Gastrocnemius medialis (tissue), 4 donors: ENCODE measurements around the gene ZNF763. TPM values are rescaled to one million over a fixed set of nuclear protein-coding genes. Genes with fewer than 3 reads are reported as not detected.

ENCODE experiments used
- ATAC-seq, 2 donors: fragments of 150-250 bp; one replicate each; pipeline ENCODE4 v1.9.1; 2016
- DNase-seq, 2 donors: peaks; one replicate each; pipeline ENCODE4 v3.0.0-alpha.2; 2019
- H3K27ac ChIP-seq, 4 donors: fragments of 200-600 bp; sonication (generic); 1 replicate in 1 of 4; 2 replicates in 3 of 4; pipeline ENCODE4 v1.5.1; 2016 to 2018; ENCODE audit warnings: mild to moderate bottlenecking in 2 of 4, moderate library complexity in 1 of 4
- H3K27me3 ChIP-seq, 3 donors: fragments of 200-600 bp; sonication (generic) in 2 of 3; 1 replicate in 1 of 3; 2 replicates in 2 of 3; pipeline versions ENCODE4 v1.5.1 to v1.6.0; 2016 to 2019; ENCODE audit warnings: mild to moderate bottlenecking in 1 of 3, moderate library complexity in 1 of 3
- H3K36me3 ChIP-seq, 2 donors: fragments of 200-600 bp; sonication (generic) in 1 of 2; one replicate each; pipeline ENCODE4 v1.5.1; 2017 to 2018
- H3K4me1 ChIP-seq, 2 donors: fragments of 200-600 bp; sonication (generic) in 1 of 2; one replicate each; pipeline ENCODE4 v1.5.1; 2016 to 2017; ENCODE audit warnings: mild to moderate bottlenecking in 2 of 2
- H3K4me3 ChIP-seq, 4 donors: fragments of 200-600 bp; sonication (generic) in 3 of 4; 1 replicate in 1 of 4; 2 replicates in 3 of 4; pipeline ENCODE4 v1.5.1; 2016 to 2019; ENCODE audit warnings: mild to moderate bottlenecking in 2 of 4
- H3K9me3 ChIP-seq, 3 donors: fragments of 200-600 bp; sonication (generic) in 2 of 3; 1 replicate in 1 of 3; 2 replicates in 2 of 3; pipeline ENCODE4 v1.5.1; 2016 to 2019
- CTCF ChIP-seq, 5 experiments: fragments of 450-650 bp in 3 of 5; fragments of 200-600 bp in 2 of 5; sonication (generic) in 2 of 5; IDR thresholded peaks in 4 of 5; conservative IDR thresholded peaks in 1 of 5; 1 replicate in 4 of 5; 2 replicates in 1 of 5; pipeline ENCODE4 v1.5.1; 2016 to 2019; ENCODE audit warnings: antibody characterized with exemption in 5 of 5, mild to moderate bottlenecking in 3 of 5, moderate library complexity in 3 of 5
- POLR2A ChIP-seq, 2 donors: fragments of 450-650 bp; IDR thresholded peaks; one replicate each; pipeline ENCODE4 v1.6.1; 2017; ENCODE audit warnings: antibody characterized with exemption in 2 of 2, mild to moderate bottlenecking in 2 of 2, moderate library complexity in 2 of 2
- in situ Hi-C, 4 donors: fragments of 200-750 bp; cut with MboI; loops; one replicate each; pipeline versions ENCODE4 v1.15.0 to v1.8.0; 2017; ENCODE audit warnings: low sequenced_read_pairs in 4 of 4
- intact Hi-C: fragments of 100-400 bp; cut with DNase I; formaldehyde crosslinking; loops from one replicate; pipeline ENCODE4 v1.15.1; 2023; ENCODE audit warnings: low total_unique reads
- total RNA-seq, 4 donors: library from RNA; depleted of rRNA; stranded (reverse); fragments of >200 nt; gene quantifications; one replicate each; pipeline versions ENCODE4 v1.1.0 to v1.2.3, GENCODE V29; 2016

Gene ZNF763
- total RNA-seq, 4 donors from 2014 or later = 0.46 to 0.80 (median 0.54) TPM

- ATAC-seq = no peak
- Histone ChIP-seq H3K4me1 (no peaks in the 10 kb centered on the region), H3K27me3 (no peaks in the 10 kb centered on the region), H3K9me3 (peaks cover 6 to 47% (median 18%) of the 10 kb centered on the region in 3 donors), H3K36me3 (peaks cover 0 to 35% of the 10 kb centered on the region in 2 donors), H3K4me3 (peak overlapping the region in 1 of 4 donors; percentile 30), H3K27ac (no peak overlapping the region)
- TF ChIP-seq CTCF (IDR thresholded peaks at IDR 0.05 in 4 of 5, conservative IDR thresholded peaks at IDR 0.05 in 1 of 5) = no peak
- no peak for TF ChIP-seq POLR2A (IDR thresholded peaks at IDR 0.05)
- in situ Hi-C loops (no loop called here), intact Hi-C loops (no loop called here)
- DNase-seq = no peak
Observed at GRCh38 chr19:11979527-11979926, 14.7 kb downstream of the ZNF763 start.

GRCh38 chr19:11982526-11982925, 17.7 kb downstream of the ZNF763 start:
- ATAC-seq = no peak
- Histone ChIP-seq H3K36me3 (peaks cover 0 to 26% of the 10 kb centered on the region in 2 donors), H3K27me3 (no peaks in the 10 kb centered on the region), H3K4me1 (no peaks in the 10 kb centered on the region), H3K9me3 (peaks cover 6 to 41% (median 18%) of the 10 kb centered on the region in 3 donors), H3K4me3 (no peak overlapping the region), H3K27ac (no peak overlapping the region)
- DNase-seq = no peak
- in situ Hi-C loops = loop anchor here in 2 of 4 donors (10.0 kb wide), 2 partner anchors 68 to 188 kb away; partner anchors contain the start of gene ZNF491 (in 1 of the 2)
- intact Hi-C loops = loop anchor here (10.0 kb wide), 1 partner anchor 382 kb away; the partner anchor contains the start of gene ZNF442
- TF ChIP-seq POLR2A (IDR thresholded peaks at IDR 0.05) = no peak
- no peak for TF ChIP-seq CTCF (IDR thresholded peaks at IDR 0.05 in 4 of 5, conservative IDR thresholded peaks at IDR 0.05 in 1 of 5)

GRCh38 chr19:11984986-11985385, 20.1 kb downstream of the ZNF763 start:
- H3K4me1 ChIP-seq = peaks cover 0 to 6% of the 10 kb centered on the region in 2 donors
- H3K4me3 ChIP-seq = no peak overlapping the region
- peaks cover 0 to 16% (median 9%) of the 10 kb centered on the region in 3 donors for H3K9me3 ChIP-seq
- no peaks in the 10 kb centered on the region for H3K27me3 ChIP-seq
- TF ChIP-seq POLR2A (IDR thresholded peaks at IDR 0.05) (no peak), CTCF (IDR thresholded peaks at IDR 0.05 in 4 of 5, conservative IDR thresholded peaks at IDR 0.05 in 1 of 5) (no peak)
- DNase-seq (no peak), ATAC-seq (no peak)
- peaks cover 0 to 1% of the 10 kb centered on the region in 2 donors for H3K36me3 ChIP-seq
- intact Hi-C loops = loop anchor here (5.0 to 10.0 kb wide), 2 partner anchors 380 to 1037 kb away; partner anchors contain the start of gene ZNF442
- no peak overlapping the region for H3K27ac ChIP-seq
- in situ Hi-C loops = loop anchor here in 3 of 4 donors (5.0 to 10.0 kb wide), 3 partner anchors 70 to 190 kb away; partner anchors contain the start of gene ZNF491 (in 2 of the 3)

GRCh38 chr19:11986754-11987153, 21.9 kb downstream of the ZNF763 start:
- no peak for ATAC-seq

More at GRCh38 chr19:11986754-11987153, 21.9 kb downstream of the ZNF763 start:
- H3K4me1 ChIP-seq = peaks cover 0 to 6% of the 10 kb centered on the region in 2 donors
- no peak for DNase-seq
- no peaks in the 10 kb centered on the region for H3K36me3 ChIP-seq
- in situ Hi-C loops (loop anchor here in 3 of 4 donors (5.0 to 10.0 kb wide), 3 partner anchors 72 to 192 kb away; partner anchors contain the start of gene ZNF491 (in 2 of the 3)), intact Hi-C loops (loop anchor here (5.0 to 10.0 kb wide), 2 partner anchors 378 to 1036 kb away; partner anchors contain the start of gene ZNF442)
- no peaks in the 10 kb centered on the region for H3K27me3 ChIP-seq
- H3K9me3 ChIP-seq = no peaks in the 10 kb centered on the region
- TF ChIP-seq CTCF (IDR thresholded peaks at IDR 0.05 in 4 of 5, conservative IDR thresholded peaks at IDR 0.05 in 1 of 5) (no peak), POLR2A (IDR thresholded peaks at IDR 0.05) (no peak)
- no peak overlapping the region for H3K27ac ChIP-seq
- no peak overlapping the region for H3K4me3 ChIP-seq
